ENCODE results near the gene OR52E8. TPM values are rescaled to one million over a fixed set of nuclear protein-coding genes. Genes with fewer than 3 reads are reported as not detected.

The OR52E8 gene
- total and polyA plus RNA-seq, 8 donors: not detected

DNA sequence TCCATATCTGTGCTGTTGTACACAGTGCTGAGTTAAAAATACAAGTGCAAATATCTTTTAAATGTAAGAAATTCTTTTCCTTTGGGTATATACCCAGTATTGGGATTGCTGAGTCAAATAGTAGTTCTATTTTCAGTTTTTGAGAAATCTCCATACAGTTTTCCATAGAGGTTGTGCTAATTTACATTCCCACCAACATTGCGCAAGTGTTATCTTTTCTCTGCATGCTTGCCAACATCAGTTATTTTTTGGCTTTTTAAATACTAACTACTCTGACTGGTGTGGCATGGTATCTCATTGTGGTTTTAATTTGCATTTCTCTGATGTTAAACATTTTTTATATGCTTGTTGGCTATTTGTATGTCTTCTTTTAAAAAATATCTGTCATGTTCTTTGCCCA lies 6.5 kb downstream of the OR52E8 start:
- Histone ChIP-seq H3K4me3 (no peak overlapping the region), H3K27me3 (no peaks in the 10 kb centered on the region), H3K9me3 (no peaks in the 10 kb centered on the region), H3K27ac (no peak overlapping the region), H3K36me3 (no peaks in the 10 kb centered on the region), H3K4me1 (no peaks in the 10 kb centered on the region)
- no peak for ATAC-seq
- intact Hi-C loops (cut with DNase I): no loop called here
- TF ChIP-seq, protein P1, sequence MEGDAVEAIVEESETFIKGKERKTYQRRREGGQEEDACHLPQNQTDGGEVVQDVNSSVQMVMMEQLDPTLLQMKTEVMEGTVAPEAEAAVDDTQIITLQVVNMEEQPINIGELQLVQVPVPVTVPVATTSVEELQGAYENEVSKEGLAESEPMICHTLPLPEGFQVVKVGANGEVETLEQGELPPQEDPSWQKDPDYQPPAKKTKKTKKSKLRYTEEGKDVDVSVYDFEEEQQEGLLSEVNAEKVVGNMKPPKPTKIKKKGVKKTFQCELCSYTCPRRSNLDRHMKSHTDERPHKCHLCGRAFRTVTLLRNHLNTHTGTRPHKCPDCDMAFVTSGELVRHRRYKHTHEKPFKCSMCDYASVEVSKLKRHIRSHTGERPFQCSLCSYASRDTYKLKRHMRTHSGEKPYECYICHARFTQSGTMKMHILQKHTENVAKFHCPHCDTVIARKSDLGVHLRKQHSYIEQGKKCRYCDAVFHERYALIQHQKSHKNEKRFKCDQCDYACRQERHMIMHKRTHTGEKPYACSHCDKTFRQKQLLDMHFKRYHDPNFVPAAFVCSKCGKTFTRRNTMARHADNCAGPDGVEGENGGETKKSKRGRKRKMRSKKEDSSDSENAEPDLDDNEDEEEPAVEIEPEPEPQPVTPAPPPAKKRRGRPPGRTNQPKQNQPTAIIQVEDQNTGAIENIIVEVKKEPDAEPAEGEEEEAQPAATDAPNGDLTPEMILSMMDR (IDR thresholded peaks at IDR 0.05): no peak
- no peak for DNase-seq

DNA sequence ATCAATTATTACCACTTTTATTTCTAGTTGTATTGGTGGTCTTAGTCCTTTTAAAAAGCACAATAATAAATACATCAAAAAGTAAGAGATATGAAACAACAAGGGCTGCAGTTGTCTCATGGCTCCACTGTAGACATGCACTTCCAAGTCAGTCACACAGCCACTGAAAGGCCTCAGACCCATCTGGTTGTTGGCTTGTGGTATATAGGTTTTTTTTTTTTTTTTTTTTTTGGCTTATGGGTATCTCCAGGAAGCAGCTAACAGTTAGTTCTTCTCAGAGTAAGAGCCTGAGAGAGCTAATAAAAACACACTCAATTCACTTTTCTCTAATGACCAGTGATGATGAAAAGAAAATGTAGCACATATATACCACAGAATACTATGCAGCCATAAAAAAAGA lies 9.8 kb downstream of the OR52E8 start:
- TF ChIP-seq, protein P1 (IDR thresholded peaks at IDR 0.05): no peak
- Histone ChIP-seq H3K4me1 (no peaks in the 10 kb centered on the region), H3K36me3 (no peaks in the 10 kb centered on the region), H3K9me3 (no peaks in the 10 kb centered on the region), H3K27ac (no peak overlapping the region), H3K27me3 (no peaks in the 10 kb centered on the region), H3K4me3 (no peak overlapping the region)
- no peak for DNase-seq
- intact Hi-C loops (cut with DNase I): no loop called here
- ATAC-seq: no peak

DNA sequence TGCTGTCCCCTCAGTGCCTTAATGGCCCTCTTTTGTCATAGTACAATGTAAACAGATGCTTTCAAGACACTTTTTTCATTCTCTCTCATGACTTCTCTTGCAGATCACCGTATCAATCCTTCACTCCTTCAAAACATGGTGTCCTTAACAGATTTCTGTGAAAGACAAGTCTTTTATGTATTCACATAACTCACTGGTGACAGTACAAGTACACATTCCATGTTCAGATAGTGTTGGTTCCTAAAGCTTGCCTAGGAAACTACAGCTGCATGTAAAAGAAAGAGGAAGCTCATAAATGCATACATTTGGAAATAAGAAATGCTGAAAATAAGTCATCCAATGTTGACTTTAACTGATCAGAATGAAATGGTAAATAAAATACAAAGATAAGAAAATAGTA lies 10.8 kb downstream of the OR52E8 start:
- intact Hi-C loops (cut with DNase I): no loop called here
- Histone ChIP-seq H3K27me3 (no peaks in the 10 kb centered on the region), H3K27ac (no peak overlapping the region), H3K36me3 (no peaks in the 10 kb centered on the region), H3K4me1 (no peaks in the 10 kb centered on the region), H3K4me3 (no peak overlapping the region), H3K9me3 (no peaks in the 10 kb centered on the region)
- DNase-seq: no peak
- TF ChIP-seq, protein P1 (IDR thresholded peaks at IDR 0.05): no peak
- ATAC-seq: no peak

DNA sequence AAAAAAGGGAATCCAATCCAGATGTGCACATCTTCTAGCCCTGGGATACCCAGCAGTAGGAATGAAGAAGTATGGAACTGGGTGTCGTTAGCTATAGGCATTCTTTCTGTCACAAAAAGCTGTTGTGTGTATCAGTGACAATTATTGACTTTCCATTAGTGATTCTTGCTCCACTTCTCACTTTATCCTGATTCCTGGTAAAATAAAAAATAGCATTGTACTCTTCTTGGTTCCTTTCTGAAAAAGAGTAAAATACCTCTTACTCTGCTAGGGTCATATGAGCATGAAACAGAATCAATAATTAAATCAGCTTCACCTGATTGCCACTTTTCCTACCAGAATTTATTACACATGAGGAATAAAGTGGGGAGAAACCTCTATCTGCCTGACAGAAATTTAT lies 15.7 kb downstream of the OR52E8 start, which contains the start of gene OR52E6:
Gene OR52E6 (minus strand): TSS at position 101 of the 400 bp plus-strand sequence. CDS start 0 bp downstream, at position 101.
- Histone ChIP-seq H3K27me3 (no peaks in the 10 kb centered on the region), H3K4me3 (no peak within 1 kb of the TSS), H3K9me3 (no peaks in the 10 kb centered on the region), H3K27ac (no peak within 1 kb of the TSS), H3K4me1 (no peaks in the 10 kb centered on the region), H3K36me3 (no peaks in the 10 kb centered on the region)
- TF ChIP-seq, protein P1 (IDR thresholded peaks at IDR 0.05): no peak
- no peak for ATAC-seq
- DNase-seq: no peak
- intact Hi-C loops (cut with DNase I): no loop called here

DNA sequence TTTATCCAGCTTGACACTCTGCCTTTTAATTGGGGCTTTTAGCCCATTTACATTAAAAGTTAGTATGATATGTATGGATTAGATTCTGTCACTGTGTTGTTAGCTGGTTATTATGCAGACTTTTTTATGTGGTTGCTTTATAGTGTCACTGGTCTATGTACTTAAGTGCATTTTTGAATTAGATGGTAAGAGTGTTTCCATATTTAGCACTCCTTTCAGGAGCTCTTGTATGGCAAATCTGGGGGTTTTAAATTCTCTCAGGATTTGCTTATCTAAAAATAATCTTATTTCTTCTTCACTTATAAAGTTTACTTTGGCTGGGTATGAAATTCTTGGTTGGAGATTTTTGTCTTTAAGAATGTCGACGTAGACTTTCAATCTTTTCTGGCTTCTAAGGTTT lies 19.8 kb downstream of the OR52E8 start:
- ATAC-seq: peak; percentile 84
- Histone ChIP-seq H3K9me3 (no peaks in the 10 kb centered on the region), H3K4me1 (no peaks in the 10 kb centered on the region), H3K4me3 (no peak overlapping the region), H3K27me3 (no peaks in the 10 kb centered on the region), H3K36me3 (no peaks in the 10 kb centered on the region), H3K27ac (no peak overlapping the region)
- DNase-seq: no peak
- TF ChIP-seq, protein P1 (IDR thresholded peaks at IDR 0.05): no peak
- intact Hi-C loops (cut with DNase I): no loop called here

Measured in left lung (tissue), 10 donors.